ENCODE data around the gene SETD7. TPM values are rescaled to one million over a fixed set of nuclear protein-coding genes. Genes with fewer than 3 reads are reported as not detected.

The SETD7 gene
- total RNA-seq, 2 donors from 2014 or later: 74.7 to 101 TPM

- peak overlapping the region; percentile 33 for H3K4me3 ChIP-seq
- ATAC-seq (ENCODE audit: insufficient number of reproducible peaks, low FRiP score, low read depth): no peak
- no peak for TF ChIP-seq CTCF (IDR thresholded peaks at IDR 0.05)
Observed at GRCh38 chr4:139535871-139536234, 20.2 kb downstream of the SETD7 start.

GRCh38 chr4:139535228-139535870, 20.7 kb downstream of the SETD7 start:
- H3K4me1 ChIP-seq (ENCODE audit: control insufficient read depth in 1 of 2, low read depth in 2 of 2): peaks cover 5 to 33% of the 10 kb centered on the region in 2 donors
- no peak for TF ChIP-seq CTCF (IDR thresholded peaks at IDR 0.05)
- no peaks in the 10 kb centered on the region for H3K27me3 ChIP-seq (replicated peaks; ENCODE audit: insufficient read depth)
- H3K9me3 ChIP-seq: no peaks in the 10 kb centered on the region
- H3K4me3 ChIP-seq: peak overlapping the region; percentile 33
- ATAC-seq (ENCODE audit: insufficient number of reproducible peaks, low FRiP score, low read depth) (no peak), DNase-seq (ENCODE audit: low spot score) (no peak)
- no peaks in the 10 kb centered on the region for H3K36me3 ChIP-seq
- peak overlapping the region; percentile 46 to 53 for H3K27ac ChIP-seq

More at GRCh38 chr4:139535871-139536234, 20.2 kb downstream of the SETD7 start:
- H3K4me1 ChIP-seq (ENCODE audit: control insufficient read depth in 1 of 2, low read depth in 2 of 2): peaks cover 5 to 38% of the 10 kb centered on the region in 2 donors
- H3K9me3 ChIP-seq: no peaks in the 10 kb centered on the region
- H3K36me3 ChIP-seq: no peaks in the 10 kb centered on the region
- peak overlapping the region; percentile 46 to 53 for H3K27ac ChIP-seq
- no peaks in the 10 kb centered on the region for H3K27me3 ChIP-seq (replicated peaks; ENCODE audit: insufficient read depth)
- DNase-seq (ENCODE audit: low spot score): no peak

- Histone ChIP-seq H3K27me3 (replicated peaks; ENCODE audit: insufficient read depth) (no peaks in the 10 kb centered on the region), H3K9me3 (no peaks in the 10 kb centered on the region), H3K4me1 (ENCODE audit: control insufficient read depth in 1 of 2, low read depth in 2 of 2) (peaks cover 5 to 31% of the 10 kb centered on the region in 2 donors), H3K4me3 (no peak overlapping the region), H3K27ac (peak overlapping the region; percentile 12 to 48), H3K36me3 (no peaks in the 10 kb centered on the region)
- DNase-seq (ENCODE audit: low spot score) (no peak), ATAC-seq (ENCODE audit: insufficient number of reproducible peaks, low FRiP score, low read depth) (no peak)
- no peak for TF ChIP-seq CTCF (IDR thresholded peaks at IDR 0.05)
Observed at GRCh38 chr4:139534287-139534950, 21.6 kb downstream of the SETD7 start.

DNA sequence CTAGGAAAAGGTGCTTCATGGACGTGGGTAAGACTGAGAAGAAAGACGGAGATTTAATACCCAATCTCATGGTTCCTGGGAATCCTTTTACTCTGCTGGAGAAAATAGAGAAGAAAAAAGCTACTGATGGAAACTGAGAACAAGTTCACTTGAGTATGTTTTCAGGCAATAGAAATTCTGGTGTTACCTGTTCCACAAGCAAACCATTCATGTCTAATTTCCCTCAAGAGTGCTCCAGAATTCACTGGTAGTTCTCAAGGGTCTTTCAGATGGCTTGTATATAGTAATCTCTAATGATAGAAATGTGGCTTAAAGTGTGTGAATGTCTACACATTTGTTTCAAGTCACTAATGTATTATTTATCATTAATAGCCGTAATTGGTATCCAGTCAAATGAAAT, 22.5 kb downstream of the SETD7 start:
- no peak for DNase-seq (ENCODE audit: low spot score)
- ATAC-seq (ENCODE audit: insufficient number of reproducible peaks, low FRiP score, low read depth): no peak

More for the DNA sequence above, 22.5 kb downstream of the SETD7 start:
- no peak overlapping the region for H3K27ac ChIP-seq
- peaks cover 5 to 31% of the 10 kb centered on the region in 2 donors for H3K4me1 ChIP-seq (ENCODE audit: control insufficient read depth in 1 of 2, low read depth in 2 of 2)
- H3K27me3 ChIP-seq (replicated peaks; ENCODE audit: insufficient read depth): no peaks in the 10 kb centered on the region
- no peaks in the 10 kb centered on the region for H3K9me3 ChIP-seq
- H3K4me3 ChIP-seq: no peak overlapping the region
- H3K36me3 ChIP-seq: peaks cover 4% of the 10 kb centered on the region
- no peak for TF ChIP-seq CTCF (IDR thresholded peaks at IDR 0.05)

Measured in thoracic aorta (tissue), 2 donors.